Peyer's patch (tissue), 4 donors: ENCODE measurements around the gene TFF1.

Experiments
- POLR2A ChIP-seq, 2 donors: fragments of 450-650 bp; IDR thresholded peaks; one replicate each; pipeline ENCODE4 v1.5.1; 2017; ENCODE audit warnings: antibody characterized with exemption in 2 of 2, mild to moderate bottlenecking in 2 of 2, moderate library complexity in 2 of 2
- TF ChIP-seq, protein P1 (sequence below), 6 experiments: fragments of 450-650 bp in 4 of 6; fragments of 200-600 bp in 2 of 6; sonication (generic) in 1 of 6; IDR thresholded peaks; one replicate each; pipeline ENCODE4 v1.5.1; 2017 to 2019; ENCODE audit warnings: antibody characterized with exemption in 6 of 6, mild to moderate bottlenecking in 3 of 6, moderate library complexity in 1 of 6

DNA sequence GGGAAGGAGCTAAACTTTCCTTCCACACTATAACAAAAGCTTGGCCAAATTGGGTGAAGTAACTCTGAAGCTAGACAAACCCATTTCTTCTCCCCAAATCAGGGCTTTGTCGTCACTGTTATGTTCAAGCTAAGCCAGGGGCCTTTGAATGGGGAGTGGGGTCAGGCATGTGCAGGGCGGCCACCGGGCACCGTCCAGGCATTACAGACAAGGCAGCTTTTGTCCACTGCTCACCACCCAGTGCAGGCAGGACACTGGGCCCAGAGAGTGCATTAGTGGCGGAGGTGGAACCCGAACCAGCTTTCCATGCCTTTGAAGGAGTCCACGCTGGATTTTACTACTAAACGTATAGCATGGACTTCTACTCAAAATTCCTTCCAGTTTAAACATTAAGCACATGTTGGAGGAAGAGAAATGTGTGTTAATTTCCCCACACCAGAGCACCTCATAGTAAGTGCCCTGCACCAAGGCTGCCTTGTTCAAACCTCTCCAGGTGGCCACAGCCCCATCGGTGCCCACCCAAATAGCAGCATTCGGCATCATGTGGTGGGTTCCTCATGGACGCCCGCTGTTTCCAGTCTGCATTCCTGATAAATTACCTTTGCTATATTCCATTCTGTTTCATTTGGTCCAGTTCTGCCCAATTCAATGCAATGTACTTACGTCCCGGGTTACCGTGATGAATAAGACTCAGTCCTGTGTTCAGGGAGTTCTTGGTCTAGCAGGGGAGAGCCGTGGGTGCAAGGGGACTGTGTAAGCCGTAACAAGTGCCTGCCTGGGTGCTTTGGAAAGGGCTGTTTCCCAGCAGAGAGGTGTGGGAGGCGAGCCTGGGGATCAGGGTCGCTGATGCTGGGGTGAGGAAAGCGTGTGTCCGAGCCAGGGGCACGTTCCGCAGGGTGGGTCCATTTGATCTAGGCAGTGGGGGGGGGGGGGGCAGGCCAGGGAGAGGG lies 39.0 kb upstream of the TFF1 start:
- TF ChIP-seq, protein P1, sequence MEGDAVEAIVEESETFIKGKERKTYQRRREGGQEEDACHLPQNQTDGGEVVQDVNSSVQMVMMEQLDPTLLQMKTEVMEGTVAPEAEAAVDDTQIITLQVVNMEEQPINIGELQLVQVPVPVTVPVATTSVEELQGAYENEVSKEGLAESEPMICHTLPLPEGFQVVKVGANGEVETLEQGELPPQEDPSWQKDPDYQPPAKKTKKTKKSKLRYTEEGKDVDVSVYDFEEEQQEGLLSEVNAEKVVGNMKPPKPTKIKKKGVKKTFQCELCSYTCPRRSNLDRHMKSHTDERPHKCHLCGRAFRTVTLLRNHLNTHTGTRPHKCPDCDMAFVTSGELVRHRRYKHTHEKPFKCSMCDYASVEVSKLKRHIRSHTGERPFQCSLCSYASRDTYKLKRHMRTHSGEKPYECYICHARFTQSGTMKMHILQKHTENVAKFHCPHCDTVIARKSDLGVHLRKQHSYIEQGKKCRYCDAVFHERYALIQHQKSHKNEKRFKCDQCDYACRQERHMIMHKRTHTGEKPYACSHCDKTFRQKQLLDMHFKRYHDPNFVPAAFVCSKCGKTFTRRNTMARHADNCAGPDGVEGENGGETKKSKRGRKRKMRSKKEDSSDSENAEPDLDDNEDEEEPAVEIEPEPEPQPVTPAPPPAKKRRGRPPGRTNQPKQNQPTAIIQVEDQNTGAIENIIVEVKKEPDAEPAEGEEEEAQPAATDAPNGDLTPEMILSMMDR (IDR thresholded peaks at IDR 0.05), result no peak
- TF ChIP-seq POLR2A (IDR thresholded peaks at IDR 0.05), result no peak
